Progenitor cell of endocrine pancreas (in vitro differentiated cells): ENCODE measurements around the gene HAPSTR1. TPM values are rescaled to one million over a fixed set of nuclear protein-coding genes. Genes with fewer than 3 reads are reported as not detected.

Source experiments
- DNase-seq: peaks from one replicate; pipeline ENCODE4 v3.0.0; 2021; ENCODE audit warnings: low spot score; ENCODE audit not compliant: unreplicated experiment
- H3K27ac Mint-ChIP-seq: 2 replicates; pipeline ENCODE4 v1.8.0; 2021; ENCODE audit warnings: mild to moderate bottlenecking, moderate library complexity, mixed read lengths
- H3K27me3 Mint-ChIP-seq: 2 replicates; pipeline ENCODE4 v1.8.0; 2021; ENCODE audit warnings: mixed read lengths
- H3K36me3 Mint-ChIP-seq: 2 replicates; pipeline ENCODE4 v1.8.0; 2022; ENCODE audit warnings: mixed read lengths; ENCODE audit not compliant: insufficient read depth
- H3K4me1 Mint-ChIP-seq: 2 replicates; pipeline ENCODE4 v1.8.0; 2021; ENCODE audit warnings: low read depth, mixed read lengths
- H3K4me3 Mint-ChIP-seq: 2 replicates; pipeline ENCODE4 v1.8.0; 2021; ENCODE audit warnings: low read depth, mild to moderate bottlenecking, moderate library complexity, mixed read lengths
- H3K9me3 Mint-ChIP-seq: 2 replicates; pipeline ENCODE4 v1.8.0; 2021; ENCODE audit warnings: low read depth, mixed read lengths
- total RNA-seq: library from RNA; stranded (reverse); gene quantifications from 2 replicates; pipeline ENCODE4 v1.2.1, GENCODE V29; 2021
- TF ChIP-seq, protein P1 (sequence below): fragments of 200-600 bp; sonication (generic); IDR thresholded peaks from one replicate; pipeline ENCODE4 v1.5.0; 2021; ENCODE audit warnings: antibody characterized with exemption, mild to moderate bottlenecking; ENCODE audit not compliant: unreplicated experiment

HAPSTR1 gene
- total RNA-seq, 1 donor from 2014 or later: 79.7 TPM

DNA sequence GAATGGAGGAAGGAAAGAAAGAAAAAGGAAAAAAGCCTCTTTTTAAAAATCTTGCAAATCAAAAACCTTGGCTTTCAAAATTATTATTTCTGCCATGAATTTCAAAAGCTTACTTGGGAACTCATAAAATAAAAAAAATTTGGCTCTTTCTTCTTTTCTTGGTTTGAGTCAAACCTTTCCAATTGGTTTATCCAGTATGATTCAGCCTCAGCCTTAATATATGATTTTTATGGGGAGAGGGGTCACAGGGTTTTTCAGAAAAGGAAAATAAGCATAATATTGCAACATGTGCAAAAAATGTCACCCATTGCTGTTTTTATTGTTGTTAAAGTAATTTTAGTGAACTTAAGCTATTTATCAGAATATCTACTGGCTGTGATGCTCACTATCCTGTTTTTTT is 31.2 kb upstream of the HAPSTR1 start:
- H3K9me3 Mint-ChIP-seq: no peaks in the 10 kb centered on the region
- peaks cover 3% of the 10 kb centered on the region for H3K27me3 Mint-ChIP-seq
- H3K36me3 Mint-ChIP-seq: no peaks in the 10 kb centered on the region
- no peak for DNase-seq
- H3K4me3 Mint-ChIP-seq: no peak overlapping the region
- H3K4me1 Mint-ChIP-seq: no peaks in the 10 kb centered on the region
- TF ChIP-seq, protein P1, sequence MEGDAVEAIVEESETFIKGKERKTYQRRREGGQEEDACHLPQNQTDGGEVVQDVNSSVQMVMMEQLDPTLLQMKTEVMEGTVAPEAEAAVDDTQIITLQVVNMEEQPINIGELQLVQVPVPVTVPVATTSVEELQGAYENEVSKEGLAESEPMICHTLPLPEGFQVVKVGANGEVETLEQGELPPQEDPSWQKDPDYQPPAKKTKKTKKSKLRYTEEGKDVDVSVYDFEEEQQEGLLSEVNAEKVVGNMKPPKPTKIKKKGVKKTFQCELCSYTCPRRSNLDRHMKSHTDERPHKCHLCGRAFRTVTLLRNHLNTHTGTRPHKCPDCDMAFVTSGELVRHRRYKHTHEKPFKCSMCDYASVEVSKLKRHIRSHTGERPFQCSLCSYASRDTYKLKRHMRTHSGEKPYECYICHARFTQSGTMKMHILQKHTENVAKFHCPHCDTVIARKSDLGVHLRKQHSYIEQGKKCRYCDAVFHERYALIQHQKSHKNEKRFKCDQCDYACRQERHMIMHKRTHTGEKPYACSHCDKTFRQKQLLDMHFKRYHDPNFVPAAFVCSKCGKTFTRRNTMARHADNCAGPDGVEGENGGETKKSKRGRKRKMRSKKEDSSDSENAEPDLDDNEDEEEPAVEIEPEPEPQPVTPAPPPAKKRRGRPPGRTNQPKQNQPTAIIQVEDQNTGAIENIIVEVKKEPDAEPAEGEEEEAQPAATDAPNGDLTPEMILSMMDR: no peak
- H3K27ac Mint-ChIP-seq: no peak overlapping the region

- TF ChIP-seq, protein P1: no peak
Measured at GRCh38 chr16:9061358-9061813, 30.1 kb upstream of the HAPSTR1 start.

GRCh38 chr16:9062301-9062700 is 29.1 kb upstream of the HAPSTR1 start:
- Mint-ChIP-seq H3K4me1 (no peaks in the 10 kb centered on the region), H3K36me3 (no peaks in the 10 kb centered on the region), H3K4me3 (no peak overlapping the region), H3K27ac (no peak overlapping the region), H3K27me3 (peaks cover 3% of the 10 kb centered on the region), H3K9me3 (no peaks in the 10 kb centered on the region)
- TF ChIP-seq, protein P1: no peak
- no peak for DNase-seq

More at GRCh38 chr16:9061358-9061813, 30.1 kb upstream of the HAPSTR1 start:
- Mint-ChIP-seq H3K4me1 (no peaks in the 10 kb centered on the region), H3K27me3 (peaks cover 3% of the 10 kb centered on the region), H3K9me3 (no peaks in the 10 kb centered on the region), H3K4me3 (no peak overlapping the region), H3K27ac (no peak overlapping the region), H3K36me3 (no peaks in the 10 kb centered on the region)
- DNase-seq: no peak

DNA sequence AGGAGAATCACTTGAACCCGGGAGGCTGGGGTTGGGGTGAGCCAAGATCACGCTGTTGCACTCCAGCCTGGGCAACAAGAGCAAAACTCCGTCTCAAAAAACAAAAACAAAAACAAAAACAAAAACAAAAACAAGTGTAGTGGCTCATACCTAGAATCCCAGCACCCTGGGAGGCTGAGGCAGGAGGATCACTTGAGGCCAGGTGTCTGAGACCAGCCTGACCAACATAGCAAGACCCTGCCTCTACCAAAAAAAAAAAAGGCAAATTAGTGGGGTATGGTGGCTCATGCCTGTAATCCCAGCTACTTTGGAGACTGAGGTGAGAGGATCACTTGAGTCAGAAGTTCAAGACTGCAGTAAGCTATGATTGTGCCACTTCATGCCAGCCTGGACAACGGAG is 26.4 kb upstream of the HAPSTR1 start:
- H3K4me1 Mint-ChIP-seq: no peaks in the 10 kb centered on the region
- H3K27me3 Mint-ChIP-seq: peaks cover 3% of the 10 kb centered on the region
- DNase-seq: no peak
- no peak overlapping the region for H3K27ac Mint-ChIP-seq
- H3K9me3 Mint-ChIP-seq: no peaks in the 10 kb centered on the region
- H3K4me3 Mint-ChIP-seq: no peak overlapping the region
- TF ChIP-seq, protein P1: no peak
- no peaks in the 10 kb centered on the region for H3K36me3 Mint-ChIP-seq

GRCh38 chr16:9068886-9069285 is 22.6 kb upstream of the HAPSTR1 start:
- no peaks in the 10 kb centered on the region for H3K4me1 Mint-ChIP-seq
- TF ChIP-seq, protein P1: no peak
- no peak overlapping the region for H3K4me3 Mint-ChIP-seq
- DNase-seq: no peak
- no peaks in the 10 kb centered on the region for H3K36me3 Mint-ChIP-seq
- H3K27ac Mint-ChIP-seq: no peak overlapping the region
- no peaks in the 10 kb centered on the region for H3K27me3 Mint-ChIP-seq
- no peaks in the 10 kb centered on the region for H3K9me3 Mint-ChIP-seq
